K562 (cell line): ENCODE data around the gene MERTK. TPM values are rescaled to one million over a fixed set of nuclear protein-coding genes. Genes with fewer than 3 reads are reported as not detected.

Experiments used
- KAT7 ChIP-seq: sonication (generic); formaldehyde crosslinking; IDR thresholded peaks from 2 replicates; pipeline ENCODE4 v1.8.0; 2022; ENCODE audit warnings: missing genetic modification reagents, mild to moderate bottlenecking, borderline replicate concordance
- MTA3 ChIP-seq: fragments of 450-650 bp; formaldehyde crosslinking; IDR thresholded peaks from 2 replicates; pipeline ENCODE4 v1.6.1; 2017; ENCODE audit warnings: mild to moderate bottlenecking, borderline replicate concordance
- RBM14 ChIP-seq: fragments of 200-400 bp; formaldehyde crosslinking; IDR thresholded peaks from 2 replicates; pipeline ENCODE4 v1.6.1; 2018; ENCODE audit warnings: low read depth, mild to moderate bottlenecking, low read length, moderate library complexity, borderline replicate concordance; ENCODE audit not compliant: insufficient read depth
- ZNF224 ChIP-seq: sonication (generic); formaldehyde crosslinking; IDR thresholded peaks from 2 replicates; pipeline ENCODE4 v1.8.0; 2022; ENCODE audit warnings: mild to moderate bottlenecking, missing genetic modification reagents
- ZNF551 ChIP-seq: fragments of 250-450 bp; sonication (Bioruptor Pico); IDR thresholded peaks from 2 replicates; pipeline ENCODE4 v1.5.0; 2021; ENCODE audit warnings: mild to moderate bottlenecking, moderate library complexity
- ZNF586 ChIP-seq: fragments of 450-650 bp; formaldehyde crosslinking; conservative IDR thresholded peaks from 2 replicates; pipeline ENCODE4 v1.4.0; 2020; ENCODE audit warnings: mild to moderate bottlenecking, moderate library complexity
- polyA plus RNA-seq, 8 experiments: library from polyadenylated mRNA; depleted of rRNA in 4 of 8; stranded (reverse) in 5 of 8; unstranded in 3 of 8; fragments of >200 nt; fragmentation: Nextera tagmentation in 2 of 8; fragmentation: Illumina TruSeq in 1 of 8; extraction: Ambion mirVana in 2 of 8; extraction: Trizol in 1 of 8; gene quantifications; 2 replicates each; pipeline versions ENCODE4 v1.2.1 to v1.2.3, GENCODE V29; 2011 to 2014; ENCODE audit warnings: inconsistent platforms in 1 of 8, missing spikeins in 1 of 8
- total RNA-seq, 7 experiments: library from RNA; depleted of rRNA in 6 of 7; stranded (reverse); fragments of >200 nt in 6 of 7; fragmentation: Illumina TruSeq in 2 of 7; extraction: Trizol in 2 of 7; gene quantifications; 2 replicates each; pipeline versions ENCODE4 v1.2.1 to v1.2.3, GENCODE V29; 2011 to 2021; ENCODE audit warnings: low replicate concordance in 1 of 7
- TF ChIP-seq, protein P1 (sequence below), 2 experiments: fragments of 450-650 bp in 1 of 2; sonication (generic) in 1 of 2; formaldehyde crosslinking in 1 of 2; IDR thresholded peaks; 2 replicates each; pipeline versions ENCODE4 v1.7.1 to v1.9.0; 2016 to 2022; ENCODE audit warnings: inconsistent platforms in 1 of 2, mild to moderate bottlenecking in 1 of 2, missing genetic modification reagents in 1 of 2
- TF ChIP-seq, protein P2 (sequence below): fragments of 250-450 bp; sonication (Bioruptor Pico); IDR thresholded peaks from 2 replicates; pipeline ENCODE4 v1.5.0; 2021; ENCODE audit warnings: mild to moderate bottlenecking, moderate library complexity
- TF ChIP-seq, protein P3 (sequence below): sonication (generic); formaldehyde crosslinking; IDR thresholded peaks from 2 replicates; pipeline ENCODE4 v1.8.0; 2023; ENCODE audit warnings: mild to moderate bottlenecking, missing genetic modification reagents

The MERTK gene
- total and polyA plus RNA-seq, 9 of the 15 experiments (the other 6 are each of a cell fraction or from before 2014, with no cell fraction given) = 0.23 to 1.6 (median 0.74) TPM

DNA sequence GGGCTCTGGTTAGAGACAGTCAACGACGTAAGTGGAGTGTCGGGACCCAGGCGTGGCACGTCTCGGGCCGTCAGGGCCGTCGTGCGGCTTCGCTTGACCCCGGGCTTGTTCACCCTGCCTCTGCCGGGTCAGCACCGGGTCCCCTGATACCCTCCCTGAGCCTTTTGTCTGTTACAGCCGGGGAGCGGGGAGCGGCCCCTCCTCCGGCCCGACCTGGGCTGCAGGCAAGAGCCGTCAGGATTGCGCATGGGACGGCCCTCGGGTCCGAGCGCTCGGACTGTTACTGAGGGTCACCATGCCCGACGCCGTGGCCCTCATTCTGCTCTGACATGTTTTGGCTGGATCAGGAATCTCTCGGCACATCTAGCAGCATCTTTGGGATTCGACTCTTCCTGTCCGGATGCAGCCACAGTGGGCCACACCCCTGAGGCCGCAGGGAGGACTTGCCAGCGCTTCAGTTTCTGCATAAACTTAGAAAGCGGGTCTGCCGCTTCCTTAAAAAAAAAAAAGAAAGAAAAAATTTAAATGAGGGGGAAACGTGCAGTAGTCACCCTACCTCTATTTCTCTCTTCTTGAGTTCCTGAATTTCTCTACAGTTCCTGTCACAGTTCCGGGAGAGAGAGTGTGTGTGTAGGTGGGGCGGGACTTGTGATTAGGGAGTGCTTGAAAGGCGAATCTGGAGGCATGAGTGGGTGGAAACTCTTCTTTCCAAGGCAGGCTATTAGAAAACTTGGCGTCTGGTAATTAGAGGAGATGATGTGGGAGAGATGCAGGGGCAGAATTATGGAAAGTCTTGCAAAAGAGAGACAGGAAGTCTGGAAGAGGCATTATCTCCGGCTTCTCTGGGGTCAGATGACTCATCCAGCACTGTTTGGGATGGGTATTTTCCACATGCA, 157.6 kb downstream of the MERTK start (continued):
- TF ChIP-seq, protein P1, sequence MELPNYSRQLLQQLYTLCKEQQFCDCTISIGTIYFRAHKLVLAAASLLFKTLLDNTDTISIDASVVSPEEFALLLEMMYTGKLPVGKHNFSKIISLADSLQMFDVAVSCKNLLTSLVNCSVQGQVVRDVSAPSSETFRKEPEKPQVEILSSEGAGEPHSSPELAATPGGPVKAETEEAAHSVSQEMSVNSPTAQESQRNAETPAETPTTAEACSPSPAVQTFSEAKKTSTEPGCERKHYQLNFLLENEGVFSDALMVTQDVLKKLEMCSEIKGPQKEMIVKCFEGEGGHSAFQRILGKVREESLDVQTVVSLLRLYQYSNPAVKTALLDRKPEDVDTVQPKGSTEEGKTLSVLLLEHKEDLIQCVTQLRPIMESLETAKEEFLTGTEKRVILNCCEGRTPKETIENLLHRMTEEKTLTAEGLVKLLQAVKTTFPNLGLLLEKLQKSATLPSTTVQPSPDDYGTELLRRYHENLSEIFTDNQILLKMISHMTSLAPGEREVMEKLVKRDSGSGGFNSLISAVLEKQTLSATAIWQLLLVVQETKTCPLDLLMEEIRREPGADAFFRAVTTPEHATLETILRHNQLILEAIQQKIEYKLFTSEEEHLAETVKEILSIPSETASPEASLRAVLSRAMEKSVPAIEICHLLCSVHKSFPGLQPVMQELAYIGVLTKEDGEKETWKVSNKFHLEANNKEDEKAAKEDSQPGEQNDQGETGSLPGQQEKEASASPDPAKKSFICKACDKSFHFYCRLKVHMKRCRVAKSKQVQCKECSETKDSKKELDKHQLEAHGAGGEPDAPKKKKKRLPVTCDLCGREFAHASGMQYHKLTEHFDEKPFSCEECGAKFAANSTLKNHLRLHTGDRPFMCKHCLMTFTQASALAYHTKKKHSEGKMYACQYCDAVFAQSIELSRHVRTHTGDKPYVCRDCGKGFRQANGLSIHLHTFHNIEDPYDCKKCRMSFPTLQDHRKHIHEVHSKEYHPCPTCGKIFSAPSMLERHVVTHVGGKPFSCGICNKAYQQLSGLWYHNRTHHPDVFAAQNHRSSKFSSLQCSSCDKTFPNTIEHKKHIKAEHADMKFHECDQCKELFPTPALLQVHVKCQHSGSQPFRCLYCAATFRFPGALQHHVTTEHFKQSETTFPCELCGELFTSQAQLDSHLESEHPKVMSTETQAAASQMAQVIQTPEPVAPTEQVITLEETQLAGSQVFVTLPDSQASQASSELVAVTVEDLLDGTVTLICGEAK (IDR thresholded peaks at IDR 0.05) = peak; percentile 56
- TF ChIP-seq, protein P1 (CRISPR knock-in tag; IDR thresholded peaks at IDR 0.05) = no peak
- TF ChIP-seq MTA3 = no peak
- TF ChIP-seq ZNF586 (CRISPR knock-in tag) = no peak
- TF ChIP-seq KAT7 = peak; percentile 93; the same call in 1 of the 2 replicates
- TF ChIP-seq RBM14 = no peak
- no peak for TF ChIP-seq ZNF551
- TF ChIP-seq, protein P2, sequence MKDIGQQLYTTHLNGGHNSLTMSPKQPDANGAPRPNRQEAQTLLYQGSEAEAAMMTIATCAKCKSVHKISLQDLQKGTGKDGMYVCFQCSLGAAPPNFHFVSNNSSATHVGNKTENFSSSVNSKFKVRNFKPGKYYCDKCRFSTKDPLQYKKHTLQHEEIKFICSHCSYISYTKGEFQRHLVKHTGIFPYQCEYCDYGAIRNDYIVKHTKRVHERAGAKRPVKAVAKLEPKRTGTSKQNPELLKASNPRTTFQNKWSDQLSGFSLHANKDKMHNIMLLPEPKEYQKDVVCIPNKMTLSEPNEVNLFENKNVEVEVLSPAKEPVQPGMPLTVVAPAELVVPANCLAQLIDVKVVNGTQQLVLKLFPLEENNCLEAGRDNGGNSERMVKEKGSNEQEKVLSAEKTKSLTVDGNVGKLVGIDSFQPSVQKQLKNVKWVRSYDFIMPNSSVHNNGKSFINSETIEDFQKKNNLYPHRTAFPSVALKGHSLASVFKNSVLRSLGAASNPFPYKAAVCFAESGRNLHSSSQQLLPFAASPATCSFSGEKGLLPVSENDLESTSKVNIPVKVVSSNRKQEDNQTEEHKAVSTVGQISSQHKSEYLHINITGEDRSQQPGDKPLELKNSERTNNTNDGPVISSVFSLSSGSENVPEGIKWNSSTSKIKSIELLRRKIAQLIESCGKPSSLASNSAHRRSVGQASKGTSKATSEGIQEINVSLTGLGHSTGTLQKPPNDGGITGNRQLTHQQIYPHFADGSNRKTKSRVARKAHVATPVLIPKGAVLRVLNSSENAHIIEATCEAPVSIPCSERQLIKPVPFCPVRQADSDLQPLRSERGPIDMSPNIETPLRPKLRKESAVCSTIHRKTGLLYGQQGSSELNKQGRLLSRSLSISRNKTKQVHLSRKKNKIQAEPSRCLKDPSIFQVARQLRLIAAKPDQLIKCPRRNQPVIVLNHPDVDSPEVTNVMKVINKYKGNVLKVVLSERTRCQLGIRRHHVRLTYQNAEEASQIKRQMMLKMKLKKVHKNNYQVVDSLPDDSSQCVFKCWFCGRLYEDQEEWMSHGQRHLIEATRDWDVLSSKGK (CRISPR knock-in tag) = no peak
- TF ChIP-seq, protein P3, sequence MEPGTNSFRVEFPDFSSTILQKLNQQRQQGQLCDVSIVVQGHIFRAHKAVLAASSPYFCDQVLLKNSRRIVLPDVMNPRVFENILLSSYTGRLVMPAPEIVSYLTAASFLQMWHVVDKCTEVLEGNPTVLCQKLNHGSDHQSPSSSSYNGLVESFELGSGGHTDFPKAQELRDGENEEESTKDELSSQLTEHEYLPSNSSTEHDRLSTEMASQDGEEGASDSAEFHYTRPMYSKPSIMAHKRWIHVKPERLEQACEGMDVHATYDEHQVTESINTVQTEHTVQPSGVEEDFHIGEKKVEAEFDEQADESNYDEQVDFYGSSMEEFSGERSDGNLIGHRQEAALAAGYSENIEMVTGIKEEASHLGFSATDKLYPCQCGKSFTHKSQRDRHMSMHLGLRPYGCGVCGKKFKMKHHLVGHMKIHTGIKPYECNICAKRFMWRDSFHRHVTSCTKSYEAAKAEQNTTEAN (CRISPR knock-in tag) = peak; percentile 61; the same call in 1 of the 2 replicates
- TF ChIP-seq ZNF224 (CRISPR knock-in tag) = no peak
